HG03064 (cell line): Measurements from ENCODE around the gene TRABD2A.

Source experiments
- ATAC-seq: cut with Tn5 transposase; IDR thresholded peaks from one replicate; pipeline ENCODE4 v1.9.1; 2021; ENCODE audit warnings: low read depth; ENCODE audit not compliant: unreplicated experiment

TRABD2A gene

GRCh38 chr2:84830095-84830494 is 50.8 kb downstream of the TRABD2A start:
- no peak for ATAC-seq

- no peak for ATAC-seq
Observed at GRCh38 chr2:84829693-84830092, 51.2 kb downstream of the TRABD2A start.

- no peak for ATAC-seq
Observed at GRCh38 chr2:84827978-84828575, 52.8 kb downstream of the TRABD2A start.

GRCh38 chr2:84823788-84824187 is 57.1 kb downstream of the TRABD2A start:
- no peak for ATAC-seq

- no peak for ATAC-seq
Observed at GRCh38 chr2:84823229-84823628, 57.7 kb downstream of the TRABD2A start.

GRCh38 chr2:84821806-84822205 is 59.1 kb downstream of the TRABD2A start:
- no peak for ATAC-seq

- peak; percentile 91 for ATAC-seq
Observed at GRCh38 chr2:84817239-84817655, 63.6 kb downstream of the TRABD2A start.

- peak; percentile 82 for ATAC-seq
Observed at GRCh38 chr2:84816426-84817026, 64.4 kb downstream of the TRABD2A start.

GRCh38 chr2:84815146-84815545 is 65.7 kb downstream of the TRABD2A start:
- no peak for ATAC-seq

GRCh38 chr2:84811839-84812431 is 68.9 kb downstream of the TRABD2A start:
- no peak for ATAC-seq

GRCh38 chr2:84808279-84808678 is 72.6 kb downstream of the TRABD2A start:
- no peak for ATAC-seq

- no peak for ATAC-seq
Observed at GRCh38 chr2:84807063-84807485, 73.8 kb downstream of the TRABD2A start.

- no peak for ATAC-seq
Observed at GRCh38 chr2:84805250-84805958, 75.5 kb downstream of the TRABD2A start.

- no peak for ATAC-seq
Observed at GRCh38 chr2:84801811-84802210, 79.1 kb downstream of the TRABD2A start.

GRCh38 chr2:84800194-84800805 is 80.6 kb downstream of the TRABD2A start:
- peak; percentile 88 for ATAC-seq

GRCh38 chr2:84799772-84800171 is 81.1 kb downstream of the TRABD2A start:
- ATAC-seq: no peak

GRCh38 chr2:84797271-84797670 is 83.6 kb downstream of the TRABD2A start:
- ATAC-seq: no peak

- no peak for ATAC-seq
Observed at GRCh38 chr2:84796798-84797197, 84.1 kb downstream of the TRABD2A start.

- ATAC-seq: no peak
Observed at GRCh38 chr2:84793641-84794040, 87.2 kb downstream of the TRABD2A start.

- ATAC-seq: no peak
Observed at GRCh38 chr2:84792856-84793522, 87.9 kb downstream of the TRABD2A start.

- no peak for ATAC-seq
Observed at GRCh38 chr2:84788498-84788897, 92.4 kb downstream of the TRABD2A start.
